GM19468 (cell line): ENCODE data around the gene NAE1.
"Not testable (repeated sequence)": the region's sequence is repeated elsewhere in the genome, so short reads cannot be mapped to it uniquely, and the experiment has no call there.

Experiments
- ATAC-seq: cut with Tn5 transposase; IDR thresholded peaks from one replicate; pipeline ENCODE4 v1.9.1; 2021; ENCODE audit warnings: mild to moderate bottlenecking, moderate library complexity, moderate number of reproducible peaks; ENCODE audit not compliant: unreplicated experiment; ENCODE audit errors: extremely low read depth

Gene NAE1

DNA sequence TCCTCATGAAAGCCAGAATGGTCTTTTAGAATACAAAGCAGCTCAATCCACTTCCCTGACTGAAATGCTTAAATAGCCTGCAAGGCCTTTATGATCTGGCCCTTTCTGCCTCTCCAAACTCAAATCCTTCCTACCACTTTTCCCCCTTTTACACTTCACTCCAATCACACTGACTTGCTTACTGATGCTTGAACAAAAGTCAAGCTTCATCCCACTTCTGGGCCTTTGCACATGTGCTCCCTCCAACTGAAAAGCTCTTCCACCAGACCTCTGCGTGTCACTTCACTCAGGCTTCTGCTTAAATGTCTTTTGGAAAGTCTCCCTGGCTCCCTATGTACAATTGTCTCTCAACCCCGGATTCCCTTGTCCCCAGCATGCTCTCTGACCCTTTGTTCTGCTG is 16.0 kb downstream of the NAE1 start:
- ATAC-seq, result no peak

DNA sequence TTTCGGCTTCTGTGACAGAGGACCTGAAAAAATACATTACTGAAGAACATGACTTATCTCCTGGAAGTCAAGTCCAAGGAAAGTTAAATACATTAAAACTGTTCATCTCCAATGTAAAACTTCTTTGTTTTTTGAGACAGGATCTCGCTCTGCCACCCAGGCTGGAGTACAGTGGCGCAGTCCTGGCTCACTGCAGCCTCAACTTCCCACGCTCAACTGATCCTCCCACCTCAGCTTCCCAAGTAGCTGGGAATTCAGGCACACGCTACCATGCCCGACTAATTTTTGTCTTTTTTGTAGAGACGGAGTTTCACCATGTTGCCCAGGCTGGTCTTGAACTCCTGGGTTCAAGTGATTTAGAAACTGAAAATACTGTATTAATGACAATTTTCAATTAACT is 19.7 kb downstream of the NAE1 start:
- ATAC-seq, result no peak

DNA sequence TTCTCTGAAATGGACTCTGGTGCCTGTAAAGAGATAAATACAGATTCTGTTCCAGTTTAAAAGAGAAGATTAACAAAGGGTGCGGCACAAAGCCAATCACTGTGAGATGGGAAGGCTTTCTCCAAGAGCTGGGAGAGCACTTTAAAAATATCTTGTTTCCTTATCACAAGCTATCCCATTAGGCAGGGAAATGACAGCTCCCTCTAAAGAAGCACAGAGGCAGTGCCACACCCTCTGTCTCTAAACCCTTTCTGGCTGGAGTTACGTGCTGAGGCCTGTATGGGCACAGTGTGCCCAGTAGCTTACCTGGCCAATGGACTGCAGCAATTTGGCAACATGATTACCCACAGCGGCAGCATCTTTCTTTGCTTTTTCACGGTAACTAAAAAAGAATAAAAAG is 20.4 kb downstream of the NAE1 start:
- ATAC-seq, result no peak

DNA sequence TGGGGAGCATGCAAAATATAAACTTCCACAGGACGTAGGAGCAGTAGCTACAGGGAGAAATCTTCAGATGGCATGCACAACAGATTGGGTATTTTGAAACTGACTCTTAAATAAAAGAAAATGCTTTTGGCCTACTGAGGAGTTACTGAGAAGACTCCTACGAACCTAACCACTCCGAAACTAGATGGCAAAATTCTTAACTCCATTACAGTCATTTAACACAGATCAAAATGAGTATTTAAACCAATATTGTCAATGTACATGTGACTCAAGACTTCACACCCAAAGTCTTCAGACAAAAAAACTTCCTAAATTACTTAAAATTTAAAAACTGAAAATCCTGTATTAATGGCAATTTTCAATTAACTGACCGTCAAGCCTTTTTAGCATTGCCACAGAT is 21.0 kb downstream of the NAE1 start:
- ATAC-seq, result no peak

DNA sequence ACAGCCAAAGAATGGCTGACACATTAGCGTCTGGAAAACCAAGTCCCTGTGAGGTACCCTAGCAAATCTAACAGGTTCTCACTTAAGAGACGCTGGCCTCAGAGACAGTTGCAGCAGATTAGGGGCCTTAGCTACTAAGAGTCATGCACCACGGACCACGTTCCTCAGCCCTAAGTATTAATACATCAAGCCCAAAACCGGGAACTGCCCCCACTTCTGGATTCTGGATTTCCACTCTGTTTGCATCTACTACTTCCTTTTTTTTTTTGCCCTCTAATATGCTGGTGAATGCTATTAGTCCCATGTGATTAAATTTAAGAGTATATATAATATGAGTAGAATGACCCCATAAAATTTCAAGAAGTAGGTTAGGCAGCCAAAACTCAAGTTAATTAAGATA is 28.6 kb downstream of the NAE1 start:
- no peak for ATAC-seq

DNA sequence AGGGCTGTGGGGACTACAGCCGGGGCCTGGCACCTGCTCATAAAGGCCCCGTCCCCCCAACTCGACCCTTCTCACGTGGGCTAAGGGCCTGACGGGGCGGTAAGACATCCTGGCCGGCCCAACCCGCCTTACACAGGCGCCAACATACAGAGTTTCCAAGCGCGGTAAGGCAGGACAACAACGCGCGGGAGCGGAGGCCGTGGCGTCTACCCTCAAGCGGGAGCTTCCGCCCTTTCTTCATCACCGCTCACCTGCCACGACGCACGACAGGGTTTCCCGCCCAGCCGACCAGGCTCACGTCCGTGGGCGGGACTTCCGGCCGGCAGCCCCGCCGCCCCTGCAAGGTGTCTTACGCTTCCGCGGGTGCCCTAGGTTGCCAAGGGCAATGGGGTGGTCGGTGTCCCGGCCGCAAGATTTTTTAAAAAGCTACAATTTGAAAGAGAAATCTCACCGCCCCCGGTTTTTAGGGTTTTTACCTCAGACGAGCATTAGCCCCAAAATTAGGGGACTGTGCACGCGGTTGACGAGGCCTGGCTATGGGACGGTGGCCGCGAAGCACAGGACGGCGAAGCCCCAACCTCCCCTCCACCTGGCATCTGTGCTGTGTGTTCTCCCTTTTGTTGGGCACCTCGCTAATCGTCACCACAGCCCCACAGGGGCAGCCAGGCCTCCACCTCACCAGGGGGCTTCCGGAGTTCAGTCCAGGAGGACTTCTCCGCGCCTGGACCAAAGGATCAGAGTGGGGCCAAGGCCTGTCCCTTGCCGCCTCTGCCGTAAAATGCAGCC is 29.3 kb downstream of the NAE1 start, which contains the start of gene TERB1:
Gene TERB1, minus strand, starts transcription at position 265 of the 786 bp plus-strand sequence. CDS start 4,786 bp downstream, outside the sequence.
- ATAC-seq, result no peak

DNA sequence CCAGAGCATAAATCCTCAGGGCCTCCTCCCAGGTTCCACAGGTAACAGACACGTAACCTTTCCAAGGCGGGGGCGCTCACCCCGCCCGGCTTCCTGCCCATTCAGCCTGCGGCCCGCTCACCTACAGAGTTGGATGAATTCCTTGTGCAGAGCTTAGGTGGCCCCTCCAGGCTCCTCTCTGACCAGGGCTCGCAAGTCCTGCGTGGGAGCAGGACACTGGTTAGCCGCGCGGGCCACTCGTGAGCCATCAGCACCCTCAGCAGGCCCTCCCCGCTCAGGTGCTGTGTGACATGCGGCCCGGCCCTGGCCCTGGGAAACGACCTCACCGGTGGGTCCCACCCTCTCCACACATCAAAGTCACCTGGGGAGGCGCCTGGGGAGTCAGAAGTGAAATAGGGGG is 29.9 kb downstream of the NAE1 start:
- ATAC-seq, result no peak

DNA sequence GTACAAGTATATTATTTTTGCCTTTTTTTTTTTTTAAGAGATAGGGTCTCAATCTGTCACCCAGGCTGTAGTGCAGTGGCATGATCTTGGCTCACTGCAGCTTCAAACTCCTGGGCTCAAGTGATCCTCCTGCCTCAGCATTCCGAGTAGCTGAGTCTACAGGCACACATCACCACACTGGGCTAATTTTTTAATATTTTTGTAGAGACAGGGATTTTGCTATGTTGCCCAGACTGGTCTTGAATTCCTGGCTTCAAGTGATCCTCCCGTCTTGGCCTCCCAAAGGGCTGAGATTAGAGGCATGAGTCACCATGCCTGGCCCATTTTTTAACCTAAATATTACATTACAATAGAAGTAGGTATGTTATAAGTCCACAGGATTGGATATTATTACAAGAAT is 32.6 kb downstream of the NAE1 start:
- no peak for ATAC-seq

DNA sequence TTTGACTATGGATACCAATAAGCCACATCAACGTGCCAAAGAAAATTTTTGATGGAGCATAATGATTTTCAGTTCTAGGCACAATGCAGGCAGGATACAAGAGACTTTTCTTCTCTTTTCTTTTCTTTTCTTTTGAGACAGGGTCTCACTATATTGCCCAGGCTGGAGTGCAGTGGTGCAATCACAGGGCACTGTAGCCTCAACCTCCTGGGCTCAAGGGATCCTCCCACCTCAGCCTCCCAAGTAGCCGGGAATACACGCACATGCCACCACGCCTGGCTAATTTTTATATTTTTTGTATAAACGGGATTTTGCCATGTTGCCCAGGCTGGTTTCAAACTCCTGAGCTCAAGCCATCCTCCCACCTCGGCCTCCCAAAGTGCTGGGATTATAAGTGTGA is 36.8 kb downstream of the NAE1 start:
- ATAC-seq, result not testable (repeated sequence)

DNA sequence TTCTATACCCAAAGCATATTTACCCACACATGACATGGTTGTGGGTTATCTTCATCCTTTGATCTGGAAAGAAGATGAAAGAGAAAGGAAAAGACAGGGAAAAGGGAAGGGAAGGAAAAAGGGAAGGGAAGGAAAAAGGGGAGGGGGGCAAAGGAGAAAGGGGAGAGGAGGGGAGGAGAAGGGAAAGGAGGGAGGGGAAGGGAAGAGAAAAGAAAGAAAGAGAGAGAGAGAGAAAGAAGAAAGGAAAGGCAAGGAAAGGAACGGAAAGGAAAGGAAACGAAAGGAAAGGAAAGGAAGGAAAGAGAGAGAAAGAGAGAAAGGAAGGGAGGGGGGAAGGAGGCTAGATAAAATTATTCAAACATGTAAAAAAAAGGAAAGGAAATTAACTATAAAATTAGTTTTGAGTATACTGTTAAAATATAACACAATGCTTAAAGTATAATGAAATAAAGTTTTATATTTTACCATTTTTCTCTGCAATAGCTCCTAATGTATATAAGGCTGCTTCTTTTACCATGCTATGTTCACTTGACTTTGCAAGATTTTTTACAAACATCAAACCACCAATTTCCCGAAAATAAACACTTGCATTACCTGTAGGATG is 40.5 kb downstream of the NAE1 start:
- ATAC-seq, result no peak

DNA sequence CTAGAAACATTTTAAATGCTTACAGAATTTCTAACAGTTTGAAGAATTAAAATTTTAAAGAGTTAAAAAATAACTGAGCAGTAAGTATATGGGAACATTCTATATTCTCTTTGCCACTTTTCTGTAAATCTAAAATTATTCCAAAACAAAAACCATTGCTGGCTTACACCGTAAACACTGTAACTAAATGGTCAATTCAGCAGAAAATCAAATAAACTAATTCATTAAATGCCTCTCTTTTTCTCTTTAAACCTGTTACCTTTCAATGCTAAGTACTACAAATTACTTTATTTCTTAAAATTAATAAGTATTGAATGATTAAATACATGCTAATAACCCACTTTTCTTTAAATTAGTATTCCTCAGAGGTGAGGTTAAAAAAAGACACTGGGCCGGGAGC is 43.3 kb downstream of the NAE1 start:
- ATAC-seq, result no peak

DNA sequence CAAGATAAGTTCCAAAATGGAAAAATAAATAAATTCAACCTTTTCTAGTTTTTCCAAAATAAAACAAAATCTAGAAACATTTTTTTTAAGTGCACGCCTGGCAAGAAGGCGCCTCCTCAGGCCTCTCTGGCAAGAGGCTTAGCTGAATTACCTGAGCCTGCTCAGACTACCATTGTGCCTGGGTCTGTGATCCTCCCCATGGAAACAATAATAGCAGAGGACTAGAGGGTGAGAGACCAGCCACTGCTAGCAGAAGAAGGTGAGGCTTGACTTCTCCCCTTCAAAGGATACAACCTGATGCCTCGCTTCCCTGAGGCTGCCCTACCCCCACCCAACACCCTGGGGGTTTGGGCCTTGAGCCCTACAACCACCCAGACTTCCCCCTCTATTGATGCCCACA is 44.2 kb downstream of the NAE1 start:
- no peak for ATAC-seq

DNA sequence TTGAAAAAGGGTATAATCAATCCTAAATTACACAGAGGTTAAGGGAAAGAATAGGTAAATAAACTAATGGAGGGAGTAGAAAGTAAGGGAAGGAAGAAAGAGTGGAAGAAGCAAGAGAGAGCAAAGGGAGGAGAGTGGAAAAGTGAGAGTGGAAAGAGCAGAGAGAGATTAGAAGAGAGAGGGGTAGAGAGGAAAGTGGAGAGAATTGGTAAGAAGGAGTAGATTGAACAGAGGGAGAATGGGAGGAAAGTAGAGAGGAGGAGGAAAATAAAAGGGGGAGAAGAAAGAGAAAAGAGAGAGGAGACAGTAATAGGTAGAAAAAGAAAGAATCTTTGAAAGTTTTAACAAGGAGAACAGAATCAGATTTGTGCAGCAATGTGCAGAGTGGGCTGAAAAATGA is 54.3 kb downstream of the NAE1 start:
- ATAC-seq, result no peak

DNA sequence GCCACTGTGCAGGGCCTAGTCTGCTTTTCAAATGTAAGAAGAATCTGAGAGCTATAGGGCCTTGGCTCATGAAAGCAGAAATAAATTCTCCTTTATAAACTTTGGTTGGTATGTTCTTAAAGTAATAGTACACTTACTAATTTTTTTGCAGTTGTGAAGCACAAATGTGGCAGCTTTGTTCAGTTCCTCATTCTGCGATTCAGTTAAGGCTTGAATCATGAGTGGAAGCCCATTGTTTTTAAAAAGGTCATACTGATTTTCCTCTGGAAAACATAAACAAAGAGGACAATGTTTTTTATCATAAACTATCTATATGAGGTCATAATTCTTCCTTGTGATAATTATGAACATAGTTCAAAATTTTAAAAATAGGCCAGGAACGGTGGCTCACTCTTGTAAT is 55.8 kb downstream of the NAE1 start:
- no peak for ATAC-seq

DNA sequence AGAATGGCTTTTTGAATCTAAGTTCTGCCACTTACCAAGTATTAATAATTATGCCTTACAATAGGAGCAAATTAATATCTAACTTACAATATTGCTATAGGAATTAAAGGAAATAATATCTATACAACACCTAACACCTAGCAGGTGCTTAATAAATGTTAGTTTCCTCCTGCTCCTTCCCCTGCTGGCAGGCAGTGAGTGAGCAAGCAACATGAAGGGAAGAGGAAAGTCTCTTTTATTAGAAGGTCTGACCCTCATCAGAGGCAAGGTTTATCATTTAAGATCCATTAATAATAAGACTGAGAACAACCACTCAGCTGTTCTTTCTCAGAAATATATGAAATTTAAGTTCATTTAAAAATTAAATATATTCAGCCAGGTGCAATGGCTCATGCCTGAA is 72.7 kb downstream of the NAE1 start:
- no peak for ATAC-seq

DNA sequence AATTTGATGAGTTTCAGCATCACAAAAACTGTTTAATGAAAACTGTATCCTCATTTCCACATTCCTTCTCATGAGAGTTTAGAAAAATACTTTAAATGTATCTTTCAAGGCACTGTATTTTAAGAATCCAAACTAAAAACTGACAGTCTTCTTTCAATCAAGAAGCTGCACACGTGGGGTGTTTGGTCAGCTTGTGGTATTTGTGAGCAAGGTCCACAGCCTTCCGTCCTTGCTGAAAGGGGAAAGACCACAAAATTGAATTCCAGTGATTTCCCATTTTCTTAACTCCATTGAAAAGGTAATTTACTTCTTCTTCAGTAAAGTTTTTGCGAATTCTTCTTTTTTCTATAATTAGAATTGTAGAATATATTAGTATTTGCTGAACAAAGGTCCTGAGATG is 76.0 kb downstream of the NAE1 start:
- ATAC-seq, result no peak

DNA sequence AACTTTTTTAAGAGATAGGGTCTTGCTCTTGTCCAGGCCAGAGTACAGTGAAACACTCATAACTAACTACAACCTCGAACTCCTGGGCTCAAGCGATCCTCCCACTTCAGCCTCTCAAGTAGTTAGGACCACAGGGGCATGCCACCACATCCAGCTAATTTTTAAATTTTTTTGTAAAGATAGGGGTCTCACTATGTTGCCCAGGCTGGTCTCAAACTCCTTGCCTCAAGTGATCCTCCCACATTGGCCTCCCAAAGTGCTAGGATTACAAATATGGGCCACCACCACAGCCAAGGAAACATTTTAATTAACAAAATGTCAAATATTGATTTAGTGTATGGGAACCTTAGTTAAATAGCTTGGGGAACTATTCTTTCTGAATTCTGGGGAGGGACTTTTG is 76.6 kb downstream of the NAE1 start:
- no peak for ATAC-seq

DNA sequence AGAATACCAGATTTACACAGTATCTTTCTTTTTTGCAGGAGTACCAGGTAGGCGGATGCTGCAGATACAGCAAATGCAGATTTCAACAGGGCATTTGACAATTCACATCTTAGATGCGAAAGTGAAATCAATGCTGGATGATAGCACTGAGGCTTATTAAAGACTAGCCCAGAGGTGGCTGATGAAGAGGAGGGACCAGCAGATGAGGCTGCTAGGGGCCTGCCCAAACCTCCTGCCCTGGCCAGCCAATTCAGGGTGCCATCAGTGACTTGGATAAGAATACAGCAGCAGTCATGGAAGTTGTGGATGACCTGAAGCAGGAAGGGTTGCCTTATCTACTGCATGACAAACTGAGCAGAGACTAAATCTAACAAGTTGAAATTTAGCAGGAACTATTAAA is 77.8 kb downstream of the NAE1 start:
- ATAC-seq, result no peak
